H9 (cell line): ENCODE data around the gene TMEM132C. TPM values are rescaled to one million over a fixed set of nuclear protein-coding genes. Genes with fewer than 3 reads are reported as not detected.

Experiments
- DNase-seq: peaks from one replicate; pipeline ENCODE4 v3.0.0-alpha.2; 2017
- H2AFZ ChIP-seq: one replicate; pipeline ENCODE4 v1.6.1; 2013; ENCODE audit warnings: mild to moderate bottlenecking, low read length, control low read depth, moderate library complexity
- H2AK5ac ChIP-seq: 2 replicates; pipeline ENCODE4 v1.6.1; 2013; ENCODE audit warnings: low read length, control low read depth, mixed read lengths; ENCODE audit not compliant: insufficient read length
- H2BK120ac ChIP-seq: one replicate; pipeline ENCODE4 v1.6.1; 2013; ENCODE audit warnings: low read depth, mild to moderate bottlenecking, low read length, control low read depth, inconsistent platforms; ENCODE audit not compliant: poor library complexity, severe bottlenecking
- H2BK12ac ChIP-seq: 2 replicates; pipeline ENCODE4 v1.6.1; 2013; ENCODE audit warnings: low read length, control low read depth, mixed read lengths, low read depth; ENCODE audit not compliant: insufficient read length
- H2BK15ac ChIP-seq: 2 replicates; pipeline ENCODE4 v1.6.1; 2013; ENCODE audit warnings: low read depth, low read length, control low read depth
- H2BK20ac ChIP-seq: one replicate; pipeline ENCODE4 v1.6.1; 2013; ENCODE audit warnings: low read depth, mild to moderate bottlenecking, low read length, control low read depth, inconsistent platforms; ENCODE audit not compliant: poor library complexity, severe bottlenecking
- H2BK5ac ChIP-seq: 2 replicates; pipeline ENCODE4 v1.6.1; 2013; ENCODE audit warnings: low read length, control low read depth, mixed read lengths; ENCODE audit not compliant: insufficient read length
- H3K14ac ChIP-seq: 2 replicates; pipeline ENCODE4 v1.6.1; 2013; ENCODE audit warnings: low read length, control low read depth; ENCODE audit not compliant: insufficient read depth
- H3K18ac ChIP-seq: 2 replicates; pipeline ENCODE4 v1.6.1; 2013; ENCODE audit warnings: low read depth, mild to moderate bottlenecking, mixed read lengths, low read length, control low read depth; ENCODE audit not compliant: insufficient read length
- H3K23ac ChIP-seq: 2 replicates; pipeline ENCODE4 v1.6.1; 2013; ENCODE audit warnings: low read length, control low read depth, mixed read lengths, low read depth; ENCODE audit not compliant: insufficient read length
- H3K23me2 ChIP-seq: 2 replicates; pipeline ENCODE4 v1.6.1; 2013; ENCODE audit warnings: low read depth, mild to moderate bottlenecking, mixed read lengths, low read length, control low read depth; ENCODE audit not compliant: insufficient read length, poor library complexity, severe bottlenecking
- H3K27ac ChIP-seq: 2 replicates; pipeline ENCODE4 v1.5.1; 2013; ENCODE audit warnings: low read length, control low read depth, mixed read lengths, low read depth; ENCODE audit not compliant: insufficient read length
- H3K27me3 ChIP-seq: 2 replicates; pipeline ENCODE4 v1.6.1; 2013; ENCODE audit warnings: low read length, control low read depth, inconsistent platforms; ENCODE audit not compliant: insufficient read depth
- H3K4ac ChIP-seq: 2 replicates; pipeline ENCODE4 v1.6.1; 2013; ENCODE audit warnings: low read depth, mild to moderate bottlenecking, control low read depth, inconsistent platforms, low read length, moderate library complexity
- H3K4me1 ChIP-seq: 2 replicates; pipeline ENCODE4 v1.6.1; 2013; ENCODE audit warnings: low read length, control low read depth, inconsistent platforms; ENCODE audit not compliant: insufficient read depth
- H3K4me2 ChIP-seq: 2 replicates; pipeline ENCODE4 v1.6.1; 2013; ENCODE audit warnings: low read length, control low read depth, mixed read lengths; ENCODE audit not compliant: insufficient read length, insufficient read depth
- H3K56ac ChIP-seq: 2 replicates; pipeline ENCODE4 v1.6.1; 2013; ENCODE audit warnings: low read depth, mild to moderate bottlenecking, mixed read lengths, low read length, control low read depth; ENCODE audit not compliant: insufficient read length
- H3K79me1 ChIP-seq: 2 replicates; pipeline ENCODE4 v1.6.1; 2013; ENCODE audit warnings: low read depth, mild to moderate bottlenecking, moderate library complexity, low read length, control low read depth, inconsistent platforms; ENCODE audit not compliant: insufficient read depth, poor library complexity, severe bottlenecking
- H3K79me2 ChIP-seq: 2 replicates; pipeline ENCODE4 v1.6.1; 2013; ENCODE audit warnings: low read length, control low read depth, inconsistent platforms; ENCODE audit not compliant: insufficient read depth
- H3K9ac ChIP-seq: 2 replicates; pipeline ENCODE4 v1.6.1; 2013; ENCODE audit warnings: low read length, control low read depth, mixed read lengths; ENCODE audit not compliant: insufficient read length; ENCODE audit errors: extremely low read depth
- H3K9me3 ChIP-seq: one replicate; pipeline ENCODE4 v1.6.1; 2013; ENCODE audit warnings: low read depth, low read length, inconsistent platforms; ENCODE audit not compliant: control insufficient read depth
- H3T11ph ChIP-seq: one replicate; pipeline ENCODE4 v1.6.1; 2013; ENCODE audit warnings: mild to moderate bottlenecking, low read length, control low read depth, inconsistent platforms
- H4K20me1 ChIP-seq: one replicate; pipeline ENCODE4 v1.6.1; 2013; ENCODE audit not compliant: control insufficient read depth, insufficient read length, insufficient read depth
- H4K5ac ChIP-seq: 2 replicates; pipeline ENCODE4 v1.6.1; 2013; ENCODE audit warnings: low read depth, mild to moderate bottlenecking, mixed read lengths, low read length, control low read depth; ENCODE audit not compliant: insufficient read length
- H4K8ac ChIP-seq: replicated peaks from 2 replicates; pipeline ENCODE4 v1.6.1; 2013; ENCODE audit warnings: low read length, control low read depth, mixed read lengths, low read depth; ENCODE audit not compliant: insufficient read length
- H4K91ac ChIP-seq: 2 replicates; pipeline ENCODE4 v1.6.1; 2013; ENCODE audit warnings: low read depth, mild to moderate bottlenecking, moderate library complexity, mixed read lengths, low read length, control low read depth; ENCODE audit not compliant: insufficient read length
- H3K27ac Mint-ChIP-seq, 3 experiments: 2 replicates in 2 of 3; 3 replicates in 1 of 3; pipeline ENCODE4 v1.8.0; 2020 to 2021; ENCODE audit warnings: mixed read lengths in 3 of 3, mild to moderate bottlenecking in 1 of 3, moderate library complexity in 1 of 3
- H3K27me3 Mint-ChIP-seq: 2 replicates; pipeline ENCODE4 v1.8.0; 2021; ENCODE audit warnings: low read depth, mild to moderate bottlenecking, moderate library complexity, mixed read lengths
- H3K36me3 Mint-ChIP-seq, 3 experiments: 2 replicates in 2 of 3; 3 replicates in 1 of 3; pipeline ENCODE4 v1.8.0; 2020 to 2021; ENCODE audit warnings: low read depth in 3 of 3, mixed read lengths in 3 of 3; ENCODE audit not compliant: insufficient read depth in 1 of 3
- H3K4me1 Mint-ChIP-seq, 2 experiments: 2 replicates each; pipeline ENCODE4 v1.8.0; 2020; ENCODE audit warnings: mixed read lengths in 2 of 2
- H3K4me3 Mint-ChIP-seq, 2 experiments: 2 replicates in 1 of 2; 3 replicates in 1 of 2; pipeline ENCODE4 v1.8.0; 2020 to 2021; ENCODE audit warnings: mild to moderate bottlenecking in 2 of 2, mixed read lengths in 2 of 2, moderate library complexity in 1 of 2
- H3K9me3 Mint-ChIP-seq, 2 experiments: 2 replicates in 1 of 2; 3 replicates in 1 of 2; pipeline ENCODE4 v1.8.0; 2020; ENCODE audit warnings: mild to moderate bottlenecking in 2 of 2, mixed read lengths in 2 of 2, moderate library complexity in 1 of 2
- CTCF ChIP-seq: fragments of 200-600 bp; sonication (generic); conservative IDR thresholded peaks from 3 replicates; pipeline ENCODE4 v1.8.0; 2021; ENCODE audit warnings: antibody characterized with exemption, mild to moderate bottlenecking
- WGBS: extraction: QIAGEN DNeasy Blood & Tissue Kit; methylation state at CpG from one replicate; pipeline ENCODE4 v1.1.7; 2013; ENCODE audit warnings: missing lambda C conversion rate, low lambda C conversion rate, mixed read lengths; ENCODE audit not compliant: insufficient read length; ENCODE audit errors: extremely low coverage; 5-methylcytosine and 5-hydroxymethylcytosine counted together
- total RNA-seq: library from RNA; stranded (reverse); gene quantifications from 2 replicates; pipeline ENCODE4 v1.2.1, GENCODE V29; 2021

The TMEM132C gene
- total RNA-seq, 1 experiment from 2014 or later, result 0.22 TPM

- no peak overlapping the region for H2AFZ ChIP-seq
- no peak overlapping the region for H2BK12ac ChIP-seq
- H3K18ac ChIP-seq, result no peak overlapping the region
- DNase-seq, result no peak
- H3K27me3 ChIP-seq, result no peaks in the 10 kb centered on the region
- Mint-ChIP-seq H3K4me1 (peaks cover 0 to 2% of the 10 kb centered on the region in 2 experiments; a peak in 1 of 4 replicates), H3K36me3 (no peaks in the 10 kb centered on the region; a peak in 1 of 7 replicates), H3K27ac (no peak overlapping the region), H3K27me3 (peaks cover 49% of the 10 kb centered on the region), H3K4me3 (no peak overlapping the region), H3K9me3 (no peaks in the 10 kb centered on the region)
- no peak overlapping the region for H3K23ac ChIP-seq
- no peak overlapping the region for H2BK5ac ChIP-seq
- H4K91ac ChIP-seq, result no peak overlapping the region
- H3K9me3 ChIP-seq, result no peaks in the 10 kb centered on the region
- no peak overlapping the region for H3K9ac ChIP-seq
- H2BK120ac ChIP-seq, result no peak overlapping the region
- no peak overlapping the region for H4K5ac ChIP-seq
- no peak overlapping the region for H3K27ac ChIP-seq
- H2AK5ac ChIP-seq, result no peak overlapping the region
- H2BK20ac ChIP-seq, result no peak overlapping the region
- H3K56ac ChIP-seq, result no peak overlapping the region
- no peak overlapping the region for H4K8ac ChIP-seq
- no peak for TF ChIP-seq CTCF
- H2BK15ac ChIP-seq, result no peak overlapping the region
- no peaks in the 10 kb centered on the region for H3K4me1 ChIP-seq
- H3K23me2 ChIP-seq, result no peaks in the 10 kb centered on the region
- no peaks in the 10 kb centered on the region for H4K20me1 ChIP-seq
- no peak overlapping the region for H3K4me2 ChIP-seq
- no peak overlapping the region for H3K14ac ChIP-seq
- no peak overlapping the region for H3T11ph ChIP-seq
- no CpG with 5 or more reads among the region's 25 CpGs for WGBS
- H3K79me2 ChIP-seq, result no peaks in the 10 kb centered on the region
- H3K4ac ChIP-seq, result no peak overlapping the region
- H3K79me1 ChIP-seq, result no peaks in the 10 kb centered on the region
Observed at GRCh38 chr12:128543971-128544370, 277.0 kb downstream of the TMEM132C start.
